ENCODE measurements around the gene MACROH2A2. TPM values are rescaled to one million over a fixed set of nuclear protein-coding genes. Genes with fewer than 3 reads are reported as not detected.

Gene MACROH2A2
- total and polyA plus RNA-seq, 2 of the 13 experiments (the other 11 are each of a cell fraction or from before 2014, with no cell fraction given), result 9.8 to 43.1 TPM

- TF ChIP-seq TSC22D2 (CRISPR knock-in tag; IDR thresholded peaks at IDR 0.05; ENCODE audit: borderline replicate concordance), result no peak
- TF ChIP-seq SOX6 (IDR thresholded peaks at IDR 0.05), result no peak
- TF ChIP-seq SOX6 (CRISPR knock-in tag; IDR thresholded peaks at IDR 0.05), result peak; percentile 78
- TF ChIP-seq ELF3 (CRISPR knock-in tag; IDR thresholded peaks at IDR 0.05), result peak; percentile 21; the same call in 1 of the 2 replicates
- no peak for TF ChIP-seq REL (CRISPR knock-in tag; conservative IDR thresholded peaks at IDR 0.05)
- TF ChIP-seq MIXL1 (CRISPR knock-in tag; IDR thresholded peaks at IDR 0.05), result peak; percentile 79
- TF ChIP-seq POGK (CRISPR knock-in tag; conservative IDR thresholded peaks at IDR 0.05), result no peak
- peak; percentile 53; the same call in 1 of the 2 replicates for TF ChIP-seq IRF2 (CRISPR knock-in tag; IDR thresholded peaks at IDR 0.05)
- peak; percentile 57; the same call in 1 of the 2 replicates for TF ChIP-seq HHEX (CRISPR knock-in tag; IDR thresholded peaks at IDR 0.05)
- no peak for TF ChIP-seq FOXA1 (IDR thresholded peaks at IDR 0.05)
- TF ChIP-seq FOXA1 (CRISPR knock-in tag; IDR thresholded peaks at IDR 0.05), result peak; percentile 66
- TF ChIP-seq ZMYM2 (CRISPR knock-in tag; IDR thresholded peaks at IDR 0.05), result 0 out of 2 replicates have a peak, but pooled peaks have one; percentile 31
- peak; percentile 67 for TF ChIP-seq ZBTB7B (CRISPR knock-in tag; IDR thresholded peaks at IDR 0.05)
- peak; percentile 73; the same call in 1 of the 2 replicates for TF ChIP-seq RERE (CRISPR knock-in tag; IDR thresholded peaks at IDR 0.05; ENCODE audit: low read depth)
- 0 out of 2 replicates have a peak, but pooled peaks have one; percentile 25 for TF ChIP-seq PRDM10 (CRISPR knock-in tag; IDR thresholded peaks at IDR 0.05; ENCODE audit: low read depth)
- TF ChIP-seq ZNF614 (CRISPR knock-in tag; IDR thresholded peaks at IDR 0.05; ENCODE audit: borderline replicate concordance), result peak; percentile 76; the same call in 1 of the 2 replicates
- TF ChIP-seq FIP1L1 (IDR thresholded peaks at IDR 0.05; ENCODE audit: borderline replicate concordance, insufficient read depth, low read depth, low read length), result no peak
- peak; percentile 29; the same call in 1 of the 2 replicates for TF ChIP-seq HOXA3 (CRISPR knock-in tag; IDR thresholded peaks at IDR 0.05)
Measured at GRCh38 chr10:70085975-70086613, 33.4 kb downstream of the MACROH2A2 start (continued).
